Vagina (tissue), 2 donors: ENCODE measurements around the gene GAMT. TPM values are rescaled to one million over a fixed set of nuclear protein-coding genes. Genes with fewer than 3 reads are reported as not detected.

Experiments used
- DNase-seq, 2 donors: peaks; one replicate each; pipeline ENCODE4 v3.0.0-alpha.2; 2017; ENCODE audit errors: extremely low spot score in 2 of 2
- H3K27ac ChIP-seq: fragments of 200-600 bp; sonication (generic); one replicate; pipeline ENCODE4 v1.5.1; 2019
- H3K27me3 ChIP-seq: fragments of 200-600 bp; sonication (generic); one replicate; pipeline ENCODE4 v1.5.1; 2019
- H3K36me3 ChIP-seq, 2 donors: fragments of 200-600 bp; sonication (generic); one replicate each; pipeline ENCODE4 v1.5.1; 2017 to 2019
- H3K4me1 ChIP-seq: fragments of 200-600 bp; sonication (generic); one replicate; pipeline ENCODE4 v1.5.1; 2019
- H3K4me3 ChIP-seq, 2 donors: fragments of 200-600 bp; sonication (generic); 1 replicate in 1 of 2; 2 replicates in 1 of 2; pipeline ENCODE4 v1.5.1; 2016 to 2019
- H3K9me3 ChIP-seq: fragments of 200-600 bp; sonication (generic); one replicate; pipeline ENCODE4 v1.5.1; 2019
- POLR2A ChIP-seq, 2 donors: fragments of 450-650 bp; IDR thresholded peaks; one replicate each; pipeline ENCODE4 v1.6.1; 2017; ENCODE audit warnings: antibody characterized with exemption in 2 of 2, mild to moderate bottlenecking in 2 of 2, moderate library complexity in 2 of 2
- POLR2AphosphoS5 ChIP-seq, 2 donors: sonication (generic); formaldehyde crosslinking; IDR thresholded peaks; one replicate each; pipeline ENCODE4 v1.9.0; 2017; ENCODE audit warnings: antibody characterized with exemption in 2 of 2, mild to moderate bottlenecking in 2 of 2, low read depth in 1 of 2; ENCODE audit not compliant: insufficient read depth in 1 of 2
- intact Hi-C: fragments of 100-400 bp; cut with DNase I; formaldehyde crosslinking; loops from one replicate; pipeline ENCODE4 v1.15.1; 2023
- total RNA-seq: library from RNA; depleted of rRNA; stranded (reverse); fragments of >200 nt; gene quantifications from one replicate; pipeline ENCODE4 v1.2.3, GENCODE V29; 2016
- TF ChIP-seq, protein P1 (sequence below), 3 experiments: fragments of 450-650 bp in 2 of 3; fragments of 200-600 bp in 1 of 3; sonication (generic) in 1 of 3; IDR thresholded peaks; one replicate each; pipeline ENCODE4 v1.5.1; 2017 to 2019; ENCODE audit warnings: antibody characterized with exemption in 3 of 3, mild to moderate bottlenecking in 2 of 3, moderate library complexity in 2 of 3

Gene GAMT
- total RNA-seq, 1 donor from 2014 or later: 29.0 TPM

DNA sequence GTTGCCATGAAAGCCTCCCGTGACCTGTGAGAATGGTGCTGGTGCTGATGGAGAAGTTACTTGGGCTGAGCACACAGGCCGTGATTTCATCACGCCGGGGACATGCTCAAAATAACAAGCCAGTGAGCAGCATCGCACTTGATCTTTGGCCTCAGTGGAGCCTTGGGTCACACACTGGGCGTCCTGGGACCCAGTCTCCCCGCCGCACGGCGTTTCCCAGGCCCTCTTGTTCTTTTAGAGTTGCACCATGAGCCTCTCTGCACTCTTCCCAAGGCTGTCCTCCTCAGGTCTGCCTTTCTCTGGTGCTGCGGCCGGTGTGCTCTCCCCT, 27.1 kb downstream of the GAMT start:
- TF ChIP-seq POLR2A (IDR thresholded peaks at IDR 0.05): no peak
- TF ChIP-seq POLR2AphosphoS5 (IDR thresholded peaks at IDR 0.05; ENCODE audit: insufficient read depth in 1 of 2, low read depth in 1 of 2): no peak
- TF ChIP-seq, protein P1, sequence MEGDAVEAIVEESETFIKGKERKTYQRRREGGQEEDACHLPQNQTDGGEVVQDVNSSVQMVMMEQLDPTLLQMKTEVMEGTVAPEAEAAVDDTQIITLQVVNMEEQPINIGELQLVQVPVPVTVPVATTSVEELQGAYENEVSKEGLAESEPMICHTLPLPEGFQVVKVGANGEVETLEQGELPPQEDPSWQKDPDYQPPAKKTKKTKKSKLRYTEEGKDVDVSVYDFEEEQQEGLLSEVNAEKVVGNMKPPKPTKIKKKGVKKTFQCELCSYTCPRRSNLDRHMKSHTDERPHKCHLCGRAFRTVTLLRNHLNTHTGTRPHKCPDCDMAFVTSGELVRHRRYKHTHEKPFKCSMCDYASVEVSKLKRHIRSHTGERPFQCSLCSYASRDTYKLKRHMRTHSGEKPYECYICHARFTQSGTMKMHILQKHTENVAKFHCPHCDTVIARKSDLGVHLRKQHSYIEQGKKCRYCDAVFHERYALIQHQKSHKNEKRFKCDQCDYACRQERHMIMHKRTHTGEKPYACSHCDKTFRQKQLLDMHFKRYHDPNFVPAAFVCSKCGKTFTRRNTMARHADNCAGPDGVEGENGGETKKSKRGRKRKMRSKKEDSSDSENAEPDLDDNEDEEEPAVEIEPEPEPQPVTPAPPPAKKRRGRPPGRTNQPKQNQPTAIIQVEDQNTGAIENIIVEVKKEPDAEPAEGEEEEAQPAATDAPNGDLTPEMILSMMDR (IDR thresholded peaks at IDR 0.05): no peak
- Histone ChIP-seq H3K4me3 (no peak overlapping the region), H3K36me3 (peaks cover 0 to 46% of the 10 kb centered on the region in 2 donors)

DNA sequence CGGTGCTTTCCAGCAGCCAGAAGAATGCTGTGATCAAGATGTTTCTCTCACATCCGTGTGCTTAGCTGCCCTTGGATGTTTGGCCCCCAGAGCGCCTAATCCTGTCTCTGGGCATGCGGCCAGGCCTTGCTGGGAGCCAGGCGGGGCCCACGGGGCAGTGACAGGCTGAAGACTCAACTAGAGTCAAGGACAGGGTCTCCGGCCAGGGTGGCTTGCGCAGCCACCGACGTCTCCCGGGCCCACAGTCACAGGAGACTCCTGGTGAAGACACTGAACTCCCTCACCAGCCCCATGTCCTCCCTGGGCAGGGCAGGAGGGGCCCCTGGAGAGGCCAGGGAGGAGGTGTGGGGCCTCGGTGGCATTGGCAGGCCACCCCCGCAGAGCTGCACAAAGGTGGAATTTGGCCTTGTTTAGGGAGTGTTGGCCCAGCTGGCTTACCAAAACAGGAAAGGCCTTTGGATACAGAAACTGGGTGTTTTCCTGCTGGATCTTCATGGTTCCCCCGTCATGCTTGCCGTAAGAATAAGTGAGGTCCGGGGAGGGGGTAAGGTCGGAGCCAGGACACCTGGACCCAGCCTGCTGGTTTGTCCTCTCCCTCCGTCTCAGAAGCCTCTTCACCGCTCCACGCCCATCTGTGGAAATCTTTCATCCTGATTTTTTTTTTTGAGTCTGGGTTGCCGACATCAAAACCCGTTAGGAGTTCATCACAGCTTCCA, 27.6 kb downstream of the GAMT start:
- intact Hi-C loops: no loop called here
- Histone ChIP-seq H3K27me3 (no peaks in the 10 kb centered on the region), H3K36me3 (peaks cover 0 to 49% of the 10 kb centered on the region in 2 donors), H3K9me3 (no peaks in the 10 kb centered on the region), H3K4me3 (no peak overlapping the region), H3K4me1 (no peaks in the 10 kb centered on the region), H3K27ac (no peak overlapping the region)
- no peak for DNase-seq
- TF ChIP-seq, protein P1 (IDR thresholded peaks at IDR 0.05): no peak
- TF ChIP-seq POLR2A (IDR thresholded peaks at IDR 0.05) (no peak), POLR2AphosphoS5 (IDR thresholded peaks at IDR 0.05; ENCODE audit: insufficient read depth in 1 of 2, low read depth in 1 of 2) (no peak)

More for the DNA sequence above, 27.1 kb downstream of the GAMT start:
- intact Hi-C loops: no loop called here
- H3K27me3 ChIP-seq: no peaks in the 10 kb centered on the region
- no peak overlapping the region for H3K27ac ChIP-seq
- H3K4me1 ChIP-seq: no peaks in the 10 kb centered on the region
- H3K9me3 ChIP-seq: no peaks in the 10 kb centered on the region
- DNase-seq: no peak

DNA sequence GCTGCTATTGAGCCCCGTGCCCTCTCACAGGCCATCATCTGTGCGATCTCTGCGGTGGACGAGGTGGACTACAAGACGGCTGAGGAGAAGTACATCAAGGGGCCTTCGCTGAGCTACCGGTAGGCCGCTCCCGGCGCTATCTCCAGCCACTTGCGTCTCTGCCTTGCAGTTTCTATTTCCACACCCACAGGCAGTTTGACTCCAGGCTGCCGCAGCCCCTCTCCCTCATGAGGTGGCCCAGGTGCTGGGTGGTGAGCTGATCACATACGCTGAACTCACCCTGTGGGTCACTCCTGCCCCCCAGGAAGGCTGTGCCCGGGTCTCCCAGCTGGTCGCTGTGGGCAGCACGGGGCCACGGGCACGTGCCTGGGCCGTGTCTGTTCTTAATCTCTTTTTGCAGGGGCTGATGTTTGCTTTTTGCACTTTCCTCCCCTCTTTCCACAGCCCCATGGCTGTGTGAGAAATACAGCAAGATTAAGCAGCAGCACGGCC, 28.3 kb downstream of the GAMT start:
- TF ChIP-seq POLR2A (IDR thresholded peaks at IDR 0.05) (no peak), POLR2AphosphoS5 (IDR thresholded peaks at IDR 0.05; ENCODE audit: insufficient read depth in 1 of 2, low read depth in 1 of 2) (no peak)
- TF ChIP-seq, protein P1 (IDR thresholded peaks at IDR 0.05): no peak
- Histone ChIP-seq H3K36me3 (peaks cover 0 to 55% of the 10 kb centered on the region in 2 donors), H3K4me3 (no peak overlapping the region), H3K27me3 (no peaks in the 10 kb centered on the region), H3K9me3 (no peaks in the 10 kb centered on the region), H3K4me1 (no peaks in the 10 kb centered on the region), H3K27ac (no peak overlapping the region)
- intact Hi-C loops: no loop called here
- DNase-seq: no peak

DNA sequence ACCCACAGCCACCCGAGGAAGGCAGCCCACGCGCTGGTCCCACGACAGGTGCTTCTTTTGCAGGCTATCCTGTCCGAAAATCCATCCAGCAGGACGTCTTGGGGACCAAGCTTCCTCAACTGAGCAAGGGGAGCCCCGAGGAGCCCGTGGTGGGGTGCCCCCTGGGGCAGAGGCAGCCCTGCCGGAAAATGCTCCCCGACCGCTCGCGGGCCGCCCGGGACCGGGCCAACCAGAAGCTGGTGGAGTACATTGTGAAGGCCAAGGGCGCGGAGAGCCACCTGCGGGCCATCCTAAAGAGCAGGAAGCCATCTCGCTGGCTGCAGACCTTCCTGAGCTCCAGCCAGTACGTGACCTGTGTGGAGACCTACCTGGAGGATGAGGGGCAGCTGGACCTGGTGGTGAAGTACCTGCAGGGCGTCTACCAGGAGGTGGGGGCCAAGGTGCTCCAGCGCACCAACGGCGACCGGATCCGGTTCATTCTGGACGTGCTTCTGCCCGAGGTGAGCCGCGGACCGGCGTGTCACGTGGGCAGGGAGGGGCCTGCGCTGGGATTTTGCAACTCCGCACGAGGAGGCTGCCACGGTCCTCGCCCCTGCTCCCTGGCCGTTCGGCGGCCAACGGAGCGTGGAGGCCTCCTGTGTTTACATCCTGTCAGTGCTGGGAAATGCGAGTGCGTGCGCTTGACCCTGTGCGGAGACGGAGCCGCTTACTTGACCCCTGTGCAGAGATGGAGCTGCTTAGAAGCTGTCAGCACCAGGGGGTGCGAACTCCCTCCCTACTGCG, 30.6 kb downstream of the GAMT start:
- H3K9me3 ChIP-seq: no peaks in the 10 kb centered on the region
- H3K4me3 ChIP-seq: no peak overlapping the region
- no peaks in the 10 kb centered on the region for H3K4me1 ChIP-seq
- peaks cover 0 to 68% of the 10 kb centered on the region in 2 donors for H3K36me3 ChIP-seq
- DNase-seq: no peak
- no peaks in the 10 kb centered on the region for H3K27me3 ChIP-seq
- no peak overlapping the region for H3K27ac ChIP-seq
- TF ChIP-seq POLR2A (IDR thresholded peaks at IDR 0.05) (no peak), POLR2AphosphoS5 (IDR thresholded peaks at IDR 0.05; ENCODE audit: insufficient read depth in 1 of 2, low read depth in 1 of 2) (no peak)
- TF ChIP-seq, protein P1 (IDR thresholded peaks at IDR 0.05): no peak
- intact Hi-C loops: no loop called here
